Right renal pelvis (tissue), 4 donors: ENCODE results near the gene KDM4B. TPM values are rescaled to one million over a fixed set of nuclear protein-coding genes. Genes with fewer than 3 reads are reported as not detected.

ENCODE experiments used
- DNase-seq, 4 donors: peaks; one replicate each; pipeline ENCODE4 v3.0.0-alpha.2; 2013; ENCODE audit warnings: low read depth in 4 of 4, low spot score in 3 of 4, missing footprints in 1 of 4
- polyA plus RNA-seq, 4 donors: library from polyadenylated mRNA; unstranded; fragments of 120-200 nt; gene quantifications; one replicate each; pipeline ENCODE4 v1.2.1, GENCODE V29; 2013; ENCODE audit not compliant: insufficient read length in 4 of 4

KDM4B gene
- polyA plus RNA-seq, 4 donors = 19.8 to 29.5 (median 20.5) TPM

GRCh38 chr19:5064896-5065295 lies 96.0 kb downstream of the KDM4B start:
- DNase-seq = no peak

DNA sequence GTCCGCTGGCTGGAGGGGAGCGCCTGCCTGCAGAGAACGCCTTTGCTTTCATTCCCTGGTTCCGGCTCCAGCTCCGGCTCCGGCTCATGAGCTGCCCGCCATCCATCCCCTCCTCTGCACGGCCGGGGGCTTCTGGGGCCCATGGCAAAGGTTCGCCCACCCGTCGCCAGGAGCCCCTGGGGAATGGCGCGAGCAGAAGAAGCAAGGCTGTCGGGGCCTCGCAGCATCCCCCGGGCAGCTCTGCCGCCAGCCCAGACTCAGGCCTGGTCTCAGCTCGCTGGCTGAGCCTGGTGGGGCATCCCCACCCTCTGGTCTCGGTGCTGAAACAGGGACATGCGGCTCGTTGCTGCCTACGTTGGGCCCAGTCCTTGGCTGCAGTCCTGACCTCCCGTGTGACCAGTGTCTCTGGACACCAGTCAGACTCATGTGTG lies 96.8 kb downstream of the KDM4B start:
- DNase-seq = no peak

DNA sequence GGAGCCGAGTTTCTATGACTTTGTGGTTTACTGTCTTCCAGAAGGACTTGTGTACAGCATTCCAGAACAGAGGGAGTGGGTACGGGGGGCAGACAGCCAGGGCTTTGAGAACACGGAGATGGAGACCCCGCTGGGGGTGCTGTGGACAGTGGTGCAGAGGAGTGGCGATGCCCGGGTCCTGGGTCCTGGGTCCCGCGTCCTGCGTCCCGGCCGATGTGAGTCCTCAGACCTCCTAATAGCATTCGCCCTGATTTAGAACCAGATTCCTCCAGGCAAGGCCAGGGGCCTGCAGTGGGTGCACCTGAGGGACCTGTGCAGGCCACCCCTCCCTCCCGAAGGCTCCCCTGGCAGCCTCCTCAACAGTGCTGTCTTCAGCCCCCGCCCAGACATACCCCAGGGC lies 97.9 kb downstream of the KDM4B start:
- no peak for DNase-seq

DNA sequence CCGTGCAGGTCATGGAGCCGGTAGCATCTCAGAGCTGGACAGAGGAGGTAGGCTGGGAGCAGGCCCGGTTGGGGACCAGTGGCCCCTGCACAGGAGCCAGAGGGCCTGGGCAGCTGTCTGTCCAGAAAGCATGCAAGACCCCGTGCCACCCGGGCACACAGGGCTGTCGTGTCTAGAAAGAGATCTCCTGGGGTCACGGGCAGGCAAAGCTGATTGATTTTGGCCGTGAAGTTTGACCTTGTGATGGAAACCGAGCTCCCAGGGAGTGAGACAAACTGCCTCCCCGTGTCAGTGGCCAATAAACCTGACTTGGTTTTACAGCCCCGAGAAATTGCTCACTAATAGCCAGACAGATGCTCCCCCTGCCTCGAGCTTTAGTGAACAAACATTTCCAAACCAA lies 98.8 kb downstream of the KDM4B start:
- DNase-seq = no peak

GRCh38 chr19:5068233-5069072 lies 99.5 kb downstream of the KDM4B start:
- DNase-seq = no peak

GRCh38 chr19:5070331-5070730 lies 101.4 kb downstream of the KDM4B start:
- no peak for DNase-seq

DNA sequence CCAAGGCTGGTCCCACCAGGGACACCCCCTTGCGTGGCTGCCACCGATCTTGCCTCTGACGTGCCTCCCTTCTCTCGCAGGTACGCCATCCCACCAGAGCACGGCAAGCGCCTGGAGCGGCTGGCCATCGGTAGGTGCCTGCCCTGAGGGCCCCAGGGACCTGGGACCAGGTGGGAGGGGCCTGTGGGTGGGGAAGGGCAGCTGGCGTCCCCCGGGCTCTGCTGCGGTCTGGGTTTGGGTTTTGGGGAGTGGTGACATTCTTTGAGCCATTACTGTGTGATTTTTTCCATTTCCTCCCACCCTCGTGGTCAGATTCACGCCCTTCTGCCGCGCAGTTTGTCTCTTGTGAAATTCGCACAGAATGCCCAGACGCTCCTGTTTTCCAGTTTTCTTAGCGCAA lies 102.0 kb downstream of the KDM4B start:
- no peak for DNase-seq

- DNase-seq = no peak
These were observed 102.7 kb downstream of the KDM4B start for GRCh38 chr19:5071579-5071978.

- no peak for DNase-seq
These were observed 103.2 kb downstream of the KDM4B start for GRCh38 chr19:5072115-5072514.

- no peak for DNase-seq
These were observed 104.4 kb downstream of the KDM4B start for GRCh38 chr19:5073153-5073844.

GRCh38 chr19:5074407-5074806 lies 105.5 kb downstream of the KDM4B start:
- DNase-seq = no peak

DNA sequence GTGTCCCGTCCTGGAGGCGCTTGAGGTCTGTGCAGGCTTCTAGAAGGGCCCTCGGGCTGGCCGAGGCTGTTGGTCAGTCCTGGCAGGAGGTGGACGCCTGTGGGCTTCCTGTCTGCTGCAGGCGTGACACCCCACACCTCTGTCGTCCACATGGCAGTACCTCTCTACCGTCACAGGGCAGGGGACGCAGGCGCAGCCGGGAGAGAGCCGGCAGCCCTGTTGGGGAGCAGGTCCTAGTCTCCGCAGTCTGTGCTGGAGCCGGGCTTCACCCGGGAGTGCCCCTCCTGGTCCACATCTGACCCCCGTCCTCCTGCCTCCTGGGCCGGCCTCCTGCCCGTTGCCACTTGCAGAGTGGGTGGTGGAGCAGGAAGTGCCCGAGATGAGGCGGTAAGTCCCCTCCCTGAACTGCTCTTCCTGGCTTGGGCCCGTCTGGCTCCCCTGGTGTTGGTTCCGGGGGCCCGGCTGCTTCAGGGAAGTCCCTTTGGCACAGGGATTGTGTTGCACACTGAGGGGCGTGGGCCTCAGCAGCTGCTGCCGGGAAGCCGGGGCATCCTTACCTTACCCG lies 106.0 kb downstream of the KDM4B start:
- DNase-seq = no peak

- no peak for DNase-seq
These were observed 106.7 kb downstream of the KDM4B start for GRCh38 chr19:5075597-5075996.

- DNase-seq = no peak
These were observed 107.7 kb downstream of the KDM4B start for GRCh38 chr19:5076440-5077208.

DNA sequence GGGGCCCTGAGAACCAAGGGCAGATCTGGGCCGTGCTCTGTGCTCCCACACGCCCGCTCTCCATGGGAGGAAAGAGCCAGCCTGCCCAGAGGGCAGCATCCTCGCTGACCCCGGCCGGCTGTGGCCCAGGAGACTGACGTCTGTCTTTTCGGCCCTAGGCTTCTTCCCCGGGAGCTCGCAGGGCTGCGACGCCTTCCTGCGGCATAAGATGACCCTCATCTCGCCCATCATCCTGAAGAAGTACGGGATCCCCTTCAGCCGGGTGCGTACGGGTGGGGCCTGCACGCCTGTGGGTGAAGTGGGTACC lies 108.2 kb downstream of the KDM4B start:
- DNase-seq = no peak

GRCh38 chr19:5078182-5078581 lies 109.3 kb downstream of the KDM4B start:
- no peak for DNase-seq

GRCh38 chr19:5078666-5079065 lies 109.8 kb downstream of the KDM4B start:
- DNase-seq = no peak

DNA sequence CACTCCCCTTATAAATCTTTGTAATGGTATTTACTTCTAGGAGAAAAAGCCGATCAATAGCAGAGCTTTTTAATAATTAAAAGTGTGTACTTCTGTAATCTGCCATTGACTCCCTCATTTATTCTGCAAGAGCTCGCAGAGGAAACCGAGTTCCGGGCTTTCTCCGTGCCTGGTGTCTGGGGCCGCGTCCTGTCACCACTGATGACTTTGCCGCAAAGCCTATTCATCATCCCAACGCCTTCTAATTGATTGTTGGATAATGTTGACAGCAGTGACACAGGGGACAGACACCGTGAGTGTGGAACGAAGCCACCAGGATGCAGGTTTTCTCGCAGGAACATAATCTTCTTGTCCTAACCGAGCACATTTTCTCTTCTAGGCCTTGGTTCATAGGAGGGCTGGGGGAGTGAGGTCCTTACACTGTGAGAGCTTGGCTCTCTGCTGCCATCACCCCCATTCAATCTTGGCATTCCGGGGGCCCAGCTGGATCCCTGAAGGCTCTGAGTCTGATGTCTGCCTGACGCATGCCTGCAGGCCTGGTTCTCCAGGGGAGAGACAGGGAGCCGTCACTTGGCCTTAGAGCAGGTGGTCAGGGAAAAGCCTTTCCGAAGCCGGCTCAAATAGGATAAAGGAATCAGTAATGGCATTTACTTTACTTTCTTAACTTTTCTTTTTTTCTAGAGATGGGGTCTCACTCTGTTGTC lies 110.3 kb downstream of the KDM4B start:
- DNase-seq = no peak

- no peak for DNase-seq
These were observed 111.2 kb downstream of the KDM4B start for GRCh38 chr19:5080030-5080654.

GRCh38 chr19:5080809-5081208 lies 111.9 kb downstream of the KDM4B start:
- no peak for DNase-seq
